Mucosa of stomach (tissue), 1 donor: Measurements from ENCODE around the gene MAN2B2.
"Not testable (repeated sequence)": the region's sequence is repeated elsewhere in the genome, so short reads cannot be mapped to it uniquely, and the experiment has no call there.

Experiments used
- H3K27me3 ChIP-seq: one replicate; pipeline ENCODE4 v1.7.0; 2013; ENCODE audit warnings: mild to moderate bottlenecking, low read length; ENCODE audit not compliant: control insufficient read depth, insufficient read depth
- H3K36me3 ChIP-seq: one replicate; pipeline ENCODE4 v1.7.0; 2013; ENCODE audit warnings: low read length; ENCODE audit not compliant: control insufficient read depth, insufficient read depth
- H3K4me1 ChIP-seq: one replicate; pipeline ENCODE4 v1.7.0; 2013; ENCODE audit warnings: mild to moderate bottlenecking, low read length; ENCODE audit not compliant: control insufficient read depth, insufficient read depth
- H3K4me3 ChIP-seq: one replicate; pipeline ENCODE4 v1.7.0; 2013; ENCODE audit warnings: low read length
- H3K9ac ChIP-seq: one replicate; pipeline ENCODE4 v1.7.0; 2013; ENCODE audit warnings: mild to moderate bottlenecking, low read length, moderate library complexity
- H3K9me3 ChIP-seq: one replicate; pipeline ENCODE4 v1.7.0; 2013; ENCODE audit warnings: mild to moderate bottlenecking, low read length, moderate library complexity; ENCODE audit not compliant: control insufficient read depth
- donor health status: Pancreatic carcinoma.

The MAN2B2 gene

GRCh38 chr4:6617246-6617645 is 42.3 kb downstream of the MAN2B2 start:
- H3K4me1 ChIP-seq, result no peaks in the 10 kb centered on the region
- H3K4me3 ChIP-seq, result no peak overlapping the region
- no peaks in the 10 kb centered on the region for H3K27me3 ChIP-seq
- no peaks in the 10 kb centered on the region for H3K9me3 ChIP-seq
- H3K9ac ChIP-seq, result no peak overlapping the region
- H3K36me3 ChIP-seq, result no peaks in the 10 kb centered on the region

DNA sequence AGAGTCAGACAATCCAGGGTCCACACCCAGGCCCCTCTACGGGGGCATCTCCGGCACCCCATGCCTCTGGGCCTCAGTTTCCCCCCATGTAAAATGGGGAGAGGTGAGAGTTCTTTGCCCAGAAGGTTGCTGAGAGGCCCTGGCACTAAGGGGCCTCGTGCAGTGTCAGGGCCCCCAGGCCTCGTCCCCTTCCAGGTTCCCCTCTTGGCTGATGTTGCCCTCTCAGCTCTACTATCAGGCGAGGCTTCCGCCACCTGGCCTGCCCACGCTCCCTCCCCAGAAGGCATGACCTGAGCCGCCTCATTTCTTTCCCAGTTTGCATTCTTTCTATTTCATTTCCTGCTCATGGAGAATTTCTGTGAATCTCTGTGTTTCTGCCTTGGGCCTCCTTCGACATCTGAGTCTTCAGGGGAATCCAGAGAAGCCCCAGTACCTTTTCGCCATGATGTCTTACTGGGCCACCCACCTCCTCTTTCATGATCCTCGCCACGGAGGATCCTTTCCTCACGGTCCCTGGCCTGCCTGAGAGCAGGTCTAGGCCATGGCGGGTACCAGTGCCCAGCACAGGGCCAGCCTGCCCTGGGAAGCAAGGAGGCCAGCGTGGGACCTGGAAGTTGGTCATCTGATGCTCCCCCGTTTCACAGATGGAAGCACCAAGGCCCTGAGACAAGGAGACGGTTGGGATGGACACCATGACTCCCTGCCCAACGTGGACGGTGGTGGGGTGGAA is 43.6 kb downstream of the MAN2B2 start:
- no peaks in the 10 kb centered on the region for H3K36me3 ChIP-seq
- H3K9me3 ChIP-seq, result no peaks in the 10 kb centered on the region
- H3K4me1 ChIP-seq, result no peaks in the 10 kb centered on the region
- H3K4me3 ChIP-seq, result no peak overlapping the region
- no peaks in the 10 kb centered on the region for H3K27me3 ChIP-seq
- no peak overlapping the region for H3K9ac ChIP-seq

- no peak overlapping the region for H3K4me3 ChIP-seq
- no peaks in the 10 kb centered on the region for H3K27me3 ChIP-seq
- H3K4me1 ChIP-seq, result no peaks in the 10 kb centered on the region
- no peaks in the 10 kb centered on the region for H3K9me3 ChIP-seq
- H3K36me3 ChIP-seq, result no peaks in the 10 kb centered on the region
- no peak overlapping the region for H3K9ac ChIP-seq
Measured at GRCh38 chr4:6619116-6619465, 44.1 kb downstream of the MAN2B2 start.

DNA sequence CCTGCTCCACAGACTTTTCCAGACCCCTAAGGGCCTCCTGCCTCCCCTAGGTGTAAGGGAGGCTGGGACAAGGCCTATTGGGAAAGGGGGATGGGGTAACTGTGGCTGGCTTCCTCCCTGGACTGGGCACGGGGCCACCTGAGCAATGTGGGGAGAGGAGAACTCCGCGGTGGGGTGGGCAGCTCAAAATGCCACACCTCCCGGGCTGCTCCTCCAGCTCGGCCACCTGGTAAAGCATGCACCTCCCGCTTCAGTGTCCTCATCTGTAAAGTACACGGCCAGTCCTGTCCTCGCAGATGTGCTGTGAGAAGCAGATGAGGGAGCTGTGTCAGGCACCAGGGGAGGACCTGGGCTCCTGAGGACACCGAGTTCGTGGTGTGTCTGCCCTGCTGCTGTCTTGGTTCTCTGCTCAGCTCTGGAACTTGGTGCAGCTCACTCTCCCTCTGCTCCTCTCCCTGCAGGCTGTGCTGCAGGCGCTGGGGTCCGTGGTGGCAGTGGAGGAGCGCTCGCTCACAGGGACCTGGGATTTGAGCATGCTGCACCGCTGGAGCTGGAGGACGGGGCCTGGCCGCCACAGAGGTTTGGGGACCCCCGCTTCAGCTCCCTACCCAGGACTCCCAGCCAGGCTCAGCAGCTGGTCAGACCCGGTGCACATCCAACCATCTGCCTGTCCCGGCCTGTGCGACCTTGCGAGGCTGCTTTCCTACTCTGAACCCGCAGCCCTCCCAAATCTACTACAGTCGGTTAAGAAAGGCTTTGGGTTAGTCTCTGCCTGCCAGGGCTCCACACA is 44.7 kb downstream of the MAN2B2 start:
- no peaks in the 10 kb centered on the region for H3K4me1 ChIP-seq
- no peaks in the 10 kb centered on the region for H3K27me3 ChIP-seq
- H3K9ac ChIP-seq, result no peak overlapping the region
- H3K36me3 ChIP-seq, result no peaks in the 10 kb centered on the region
- no peak overlapping the region for H3K4me3 ChIP-seq
- H3K9me3 ChIP-seq, result no peaks in the 10 kb centered on the region

DNA sequence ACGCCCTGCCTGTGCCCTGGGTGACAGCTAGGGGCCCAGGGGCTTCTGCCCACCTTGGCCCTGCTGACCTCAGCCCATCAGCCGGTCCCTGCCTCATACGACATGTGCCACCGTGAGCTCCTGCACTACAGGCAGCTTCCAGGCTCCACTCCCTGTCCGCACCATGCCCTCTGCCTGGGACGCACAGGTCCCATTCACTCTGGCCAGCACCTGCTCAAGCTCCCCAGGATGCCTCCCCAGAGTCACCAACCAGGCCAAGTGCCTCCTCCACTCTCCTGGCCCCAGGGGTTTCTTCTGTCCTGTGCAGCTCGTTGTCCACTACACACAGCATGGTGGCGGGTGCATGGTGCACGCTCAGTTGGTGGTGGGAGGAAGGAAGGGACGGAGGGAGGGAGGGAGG is 45.3 kb downstream of the MAN2B2 start:
- H3K9ac ChIP-seq, result no peak overlapping the region
- no peaks in the 10 kb centered on the region for H3K9me3 ChIP-seq
- H3K36me3 ChIP-seq, result no peaks in the 10 kb centered on the region
- no peaks in the 10 kb centered on the region for H3K27me3 ChIP-seq
- no peaks in the 10 kb centered on the region for H3K4me1 ChIP-seq
- no peak overlapping the region for H3K4me3 ChIP-seq

DNA sequence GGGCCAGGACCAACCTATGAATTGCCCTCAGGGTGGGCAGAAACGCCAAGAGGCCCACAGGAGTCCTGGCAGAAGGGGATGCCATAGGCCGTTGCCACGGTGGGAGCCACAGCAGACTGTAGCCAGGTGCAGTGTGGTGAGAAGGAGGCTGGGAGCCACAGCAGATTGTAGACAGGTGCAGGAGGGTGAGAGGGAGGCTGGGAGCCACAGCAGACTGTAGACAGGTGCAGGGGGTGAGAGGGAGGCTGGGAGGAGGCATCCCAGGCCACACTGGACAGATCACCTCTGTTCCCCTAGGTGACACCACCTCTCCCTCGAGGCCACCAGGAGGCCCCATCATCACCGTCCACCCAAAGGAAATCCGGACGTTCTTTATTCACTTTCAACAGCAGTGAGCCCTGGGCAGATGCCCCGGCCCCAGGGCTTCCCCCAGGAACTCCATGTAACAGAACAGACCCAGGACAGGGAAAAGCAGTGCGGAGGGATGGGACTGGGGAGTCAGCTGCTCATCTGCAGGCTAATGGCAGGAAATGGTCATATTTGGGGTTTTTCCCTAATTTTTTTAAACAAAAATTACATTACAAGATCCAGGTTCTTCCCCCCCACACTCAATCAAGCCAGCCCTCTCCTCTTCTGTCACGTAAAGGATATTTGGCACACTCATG is 46.0 kb downstream of the MAN2B2 start:
- Histone ChIP-seq H3K27me3 (no peaks in the 10 kb centered on the region), H3K9me3 (no peaks in the 10 kb centered on the region), H3K36me3 (no peaks in the 10 kb centered on the region), H3K9ac (no peak overlapping the region), H3K4me3 (no peak overlapping the region), H3K4me1 (no peaks in the 10 kb centered on the region)

DNA sequence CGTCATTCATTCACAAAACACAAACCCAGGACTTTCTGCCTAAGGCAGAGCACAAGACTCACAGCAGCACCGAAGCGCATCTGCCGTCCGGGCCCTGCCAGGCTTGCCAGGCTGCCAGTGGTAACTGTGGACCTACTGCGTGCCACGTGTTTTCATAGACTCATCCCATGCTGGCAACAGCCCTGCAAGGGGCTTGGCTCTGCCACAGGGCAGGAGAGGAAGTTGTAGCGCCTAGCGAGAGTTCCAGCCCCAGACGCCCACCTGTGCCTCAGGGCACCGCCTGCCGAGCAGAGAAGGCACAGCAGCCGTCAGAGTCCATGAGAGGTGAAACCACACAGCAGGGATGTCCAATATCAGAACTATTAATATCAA is 46.6 kb downstream of the MAN2B2 start:
- Histone ChIP-seq H3K27me3 (no peaks in the 10 kb centered on the region), H3K4me1 (no peaks in the 10 kb centered on the region), H3K4me3 (no peak overlapping the region), H3K9me3 (no peaks in the 10 kb centered on the region), H3K9ac (no peak overlapping the region), H3K36me3 (no peaks in the 10 kb centered on the region)

- Histone ChIP-seq H3K4me3 (no peak overlapping the region), H3K9me3 (no peaks in the 10 kb centered on the region), H3K9ac (no peak overlapping the region), H3K36me3 (no peaks in the 10 kb centered on the region), H3K27me3 (no peaks in the 10 kb centered on the region), H3K4me1 (no peaks in the 10 kb centered on the region)
Measured at GRCh38 chr4:6622744-6623143, 47.8 kb downstream of the MAN2B2 start.

DNA sequence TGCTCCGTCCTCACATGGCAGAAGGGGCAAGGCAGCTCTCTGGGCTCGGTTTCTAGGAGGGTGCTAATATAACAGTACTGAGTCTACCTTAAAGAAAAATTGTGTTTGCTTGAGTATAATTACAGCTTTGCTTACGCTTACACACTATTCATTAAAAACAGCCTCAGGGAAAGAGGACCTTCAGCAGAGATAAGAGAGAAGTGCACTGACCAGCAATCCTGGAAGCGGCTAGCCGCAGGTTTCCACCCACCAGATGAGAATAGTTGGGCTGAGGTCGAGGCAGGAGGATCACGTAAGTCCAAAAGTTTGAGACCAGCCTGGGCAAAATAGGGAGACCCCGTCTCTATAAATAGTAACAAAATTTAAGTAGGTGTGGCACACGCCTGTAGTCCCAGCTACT is 50.3 kb downstream of the MAN2B2 start:
- H3K27me3 ChIP-seq, result no peaks in the 10 kb centered on the region
- no peaks in the 10 kb centered on the region for H3K9me3 ChIP-seq
- no peaks in the 10 kb centered on the region for H3K36me3 ChIP-seq
- no peaks in the 10 kb centered on the region for H3K4me1 ChIP-seq
- no peak overlapping the region for H3K4me3 ChIP-seq
- H3K9ac ChIP-seq, result no peak overlapping the region

DNA sequence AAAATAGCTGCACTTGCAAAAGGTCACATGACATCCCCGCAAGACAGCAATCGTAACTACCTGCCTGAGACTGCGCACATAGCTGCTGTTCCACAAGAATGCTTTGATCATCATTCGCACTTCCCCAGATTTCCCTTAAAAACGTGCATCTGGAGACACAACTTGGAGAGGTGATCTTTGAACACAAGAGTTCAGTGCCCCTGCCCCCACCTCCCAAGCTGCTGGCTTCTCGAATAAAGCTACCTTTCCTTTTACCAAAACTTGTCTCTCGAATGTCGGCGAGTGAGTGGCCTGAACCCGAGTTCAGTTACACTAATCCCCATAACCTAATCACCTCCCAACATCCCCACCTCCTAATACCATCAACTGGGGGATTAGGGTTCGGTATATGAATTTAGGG is 51.1 kb downstream of the MAN2B2 start:
- Histone ChIP-seq H3K27me3 (no peaks in the 10 kb centered on the region), H3K36me3 (no peaks in the 10 kb centered on the region), H3K9me3 (no peaks in the 10 kb centered on the region), H3K4me1 (no peaks in the 10 kb centered on the region), H3K4me3 (no peak overlapping the region), H3K9ac (no peak overlapping the region)

DNA sequence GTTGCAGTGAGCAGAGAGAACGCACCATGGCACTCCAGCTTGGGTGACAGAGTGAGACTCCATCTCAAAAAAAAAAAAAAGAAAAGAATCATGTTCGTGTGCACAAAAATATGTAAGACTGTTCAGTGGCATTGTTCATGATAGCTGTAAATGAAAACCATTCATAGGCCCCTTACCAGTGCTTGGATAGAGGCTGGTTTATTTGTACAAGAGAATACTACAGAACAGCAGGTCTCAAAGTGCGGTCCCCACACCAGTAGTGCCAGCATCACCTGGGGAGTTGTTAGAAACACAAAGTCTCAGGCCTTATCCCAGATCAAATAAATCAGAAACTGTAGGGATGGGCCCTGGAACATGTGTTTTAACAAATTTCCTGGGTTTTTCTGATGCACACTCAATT is 52.8 kb downstream of the MAN2B2 start:
- Histone ChIP-seq H3K9ac (no peak overlapping the region), H3K9me3 (no peaks in the 10 kb centered on the region), H3K36me3 (no peaks in the 10 kb centered on the region), H3K27me3 (no peaks in the 10 kb centered on the region), H3K4me1 (no peaks in the 10 kb centered on the region), H3K4me3 (no peak overlapping the region)

DNA sequence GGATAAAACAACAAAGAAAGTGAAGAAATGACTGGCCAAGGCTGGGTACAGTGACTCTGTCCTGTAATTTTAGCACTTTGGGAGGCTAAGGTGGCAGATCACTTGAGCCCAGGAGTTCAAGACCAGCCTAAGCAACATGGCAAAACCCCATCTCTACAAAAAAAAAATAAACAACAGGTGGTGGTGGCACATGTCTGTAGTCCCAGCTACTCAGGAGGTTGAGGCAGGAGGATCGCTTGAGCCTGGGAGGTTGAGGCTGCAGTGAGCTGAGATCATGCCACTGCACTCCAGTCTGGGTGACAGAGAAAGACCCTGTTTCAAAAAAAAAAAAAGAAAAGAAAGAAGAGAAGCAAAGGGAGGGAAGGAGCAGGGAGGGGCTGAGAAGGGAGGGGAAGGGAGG is 53.5 kb downstream of the MAN2B2 start:
- not testable (repeated sequence) for H3K9me3 ChIP-seq, H3K4me1 ChIP-seq, H3K4me3 ChIP-seq, H3K27me3 ChIP-seq, H3K36me3 ChIP-seq, H3K9ac ChIP-seq
